HepG2 (cell line): ENCODE data around the gene ADPRM. TPM values are rescaled to one million over a fixed set of nuclear protein-coding genes. Genes with fewer than 3 reads are reported as not detected.

Experiments
- ARNT2 ChIP-seq: sonication (generic); formaldehyde crosslinking; IDR thresholded peaks from 2 replicates; pipeline ENCODE4 v1.8.0; 2022; ENCODE audit warnings: mild to moderate bottlenecking, low read depth, missing genetic modification reagents, moderate library complexity
- BATF2 ChIP-seq: sonication (generic); formaldehyde crosslinking; IDR thresholded peaks from 2 replicates; pipeline ENCODE4 v1.8.0; 2022; ENCODE audit warnings: mild to moderate bottlenecking, missing genetic modification reagents, moderate library complexity
- CBFB ChIP-seq: sonication (generic); formaldehyde crosslinking; IDR thresholded peaks from 2 replicates; pipeline ENCODE4 v1.4.0; 2020; ENCODE audit warnings: missing genetic modification reagents
- CEBPG ChIP-seq: IDR thresholded peaks from 2 replicates; pipeline ENCODE4 v1.6.1; 2016
- FOXO1 ChIP-seq: sonication (generic); formaldehyde crosslinking; IDR thresholded peaks from 2 replicates; pipeline ENCODE4 v1.4.0; 2020; ENCODE audit warnings: missing genetic modification reagents
- GABPB1 ChIP-seq: IDR thresholded peaks from 2 replicates; pipeline ENCODE4 v1.6.1; 2016; ENCODE audit warnings: mild to moderate bottlenecking, missing genetic modification reagents, moderate library complexity, missing compliant biosample characterization
- HNRNPK ChIP-seq: fragments of 200-400 bp; formaldehyde crosslinking; IDR thresholded peaks from 2 replicates; pipeline ENCODE4 v1.6.1; 2018; ENCODE audit warnings: low read length, low read depth, moderate library complexity, mild to moderate bottlenecking; ENCODE audit not compliant: poor library complexity, severe bottlenecking
- MZF1 ChIP-seq: sonication (generic); formaldehyde crosslinking; IDR thresholded peaks from 2 replicates; pipeline ENCODE4 v1.8.1; 2023; ENCODE audit warnings: mild to moderate bottlenecking, missing genetic modification reagents, borderline replicate concordance
- NFYB ChIP-seq: sonication (generic); formaldehyde crosslinking; IDR thresholded peaks from 2 replicates; pipeline ENCODE4 v1.4.0; 2020; ENCODE audit warnings: missing genetic modification reagents
- PHF21A ChIP-seq: sonication (generic); formaldehyde crosslinking; IDR thresholded peaks from 2 replicates; pipeline ENCODE4 v1.5.0; 2020; ENCODE audit warnings: mild to moderate bottlenecking, missing genetic modification reagents
- PITX1 ChIP-seq: sonication (generic); formaldehyde crosslinking; IDR thresholded peaks from 2 replicates; pipeline ENCODE4 v1.5.1; 2020; ENCODE audit warnings: mild to moderate bottlenecking, missing genetic modification reagents
- PRPF4 ChIP-seq: fragments of 200-400 bp; formaldehyde crosslinking; IDR thresholded peaks from 2 replicates; pipeline ENCODE4 v1.6.1; 2016; ENCODE audit warnings: low read length, low read depth; ENCODE audit not compliant: poor library complexity, severe bottlenecking
- RBFOX2 ChIP-seq: fragments of 200-400 bp; formaldehyde crosslinking; IDR thresholded peaks from 2 replicates; pipeline ENCODE4 v1.6.1; 2017; ENCODE audit warnings: low read depth, mild to moderate bottlenecking, low read length
- SALL1 ChIP-seq: sonication (generic); formaldehyde crosslinking; IDR thresholded peaks from 2 replicates; pipeline ENCODE4 v1.8.0; 2022; ENCODE audit warnings: mild to moderate bottlenecking, missing genetic modification reagents
- TARDBP ChIP-seq: sonication (generic); formaldehyde crosslinking; IDR thresholded peaks from 2 replicates; pipeline ENCODE4 v1.8.0; 2022; ENCODE audit warnings: mild to moderate bottlenecking, missing genetic modification reagents
- TP53 ChIP-seq: sonication (generic); formaldehyde crosslinking; conservative IDR thresholded peaks from 2 replicates; pipeline ENCODE4 v1.4.0; 2020; ENCODE audit warnings: missing genetic modification reagents
- TRIM24 ChIP-seq: sonication (generic); formaldehyde crosslinking; IDR thresholded peaks from 2 replicates; pipeline ENCODE4 v1.8.0; 2022; ENCODE audit warnings: mild to moderate bottlenecking, missing genetic modification reagents
- ZBTB21 ChIP-seq: sonication (generic); formaldehyde crosslinking; IDR thresholded peaks from 2 replicates; pipeline ENCODE4 v1.4.0; 2020; ENCODE audit warnings: missing genetic modification reagents
- ZNF234 ChIP-seq: sonication (generic); formaldehyde crosslinking; conservative IDR thresholded peaks from 2 replicates; pipeline ENCODE4 v1.5.1; 2020; ENCODE audit warnings: mild to moderate bottlenecking, missing genetic modification reagents
- ZNF331 ChIP-seq: sonication (generic); formaldehyde crosslinking; IDR thresholded peaks from 2 replicates; pipeline ENCODE4 v1.4.0; 2020; ENCODE audit warnings: missing genetic modification reagents
- ZNF335 ChIP-seq: sonication (generic); formaldehyde crosslinking; IDR thresholded peaks from 2 replicates; pipeline ENCODE4 v1.4.0; 2020; ENCODE audit warnings: missing genetic modification reagents
- ZNF484 ChIP-seq: sonication (generic); formaldehyde crosslinking; IDR thresholded peaks from 2 replicates; pipeline ENCODE4 v1.5.1; 2020; ENCODE audit warnings: mild to moderate bottlenecking, low read depth, missing genetic modification reagents, borderline replicate concordance
- ZNF562 ChIP-seq: sonication (generic); formaldehyde crosslinking; IDR thresholded peaks from 2 replicates; pipeline ENCODE4 v1.8.0; 2022; ENCODE audit warnings: missing genetic modification reagents, borderline replicate concordance
- ZNF670 ChIP-seq: sonication (generic); formaldehyde crosslinking; IDR thresholded peaks from 2 replicates; pipeline ENCODE4 v1.8.0; 2022; ENCODE audit warnings: mild to moderate bottlenecking, missing genetic modification reagents, borderline replicate concordance
- ZNF747 ChIP-seq: sonication (generic); formaldehyde crosslinking; IDR thresholded peaks from 2 replicates; pipeline ENCODE4 v1.8.1; 2023; ENCODE audit warnings: missing genetic modification reagents, mild to moderate bottlenecking, borderline replicate concordance
- ZNF781 ChIP-seq: sonication (generic); formaldehyde crosslinking; IDR thresholded peaks from 2 replicates; pipeline ENCODE4 v1.5.1; 2020; ENCODE audit warnings: borderline replicate concordance, mild to moderate bottlenecking, missing genetic modification reagents; ENCODE audit errors: not compliant biosample characterization
- ZNF839 ChIP-seq: sonication (generic); formaldehyde crosslinking; IDR thresholded peaks from 2 replicates; pipeline ENCODE4 v1.4.0; 2020; ENCODE audit warnings: missing genetic modification reagents, mild to moderate bottlenecking, borderline replicate concordance
- polyA plus RNA-seq, 8 experiments: library from polyadenylated mRNA; depleted of rRNA in 3 of 8; stranded (reverse) in 7 of 8; unstranded in 1 of 8; fragments of >200 nt; fragmentation: Illumina TruSeq in 4 of 8; extraction: Trizol in 4 of 8; gene quantifications; 2 replicates each; pipeline versions ENCODE4 v1.2.1 to v1.2.3, GENCODE V29; 2011 to 2016; ENCODE audit warnings: low read depth in 4 of 8, missing spikeins in 1 of 8, mixed read lengths in 1 of 8; ENCODE audit not compliant: insufficient read depth in 1 of 8
- total RNA-seq, 5 experiments: library from RNA; depleted of rRNA; stranded (reverse); fragments of >200 nt; fragmentation: Illumina TruSeq; extraction: Trizol; gene quantifications; 2 replicates each; pipeline ENCODE4 v1.2.3, GENCODE V29; 2016; ENCODE audit warnings: low read depth in 1 of 5
- TF ChIP-seq, protein P1 (sequence below): sonication (generic); formaldehyde crosslinking; IDR thresholded peaks from 2 replicates; pipeline ENCODE4 v1.5.0; 2020; ENCODE audit warnings: missing genetic modification reagents
- TF ChIP-seq, protein P2 (sequence below): sonication (generic); formaldehyde crosslinking; conservative IDR thresholded peaks from 2 replicates; pipeline ENCODE4 v1.8.0; 2022; ENCODE audit warnings: missing genetic modification reagents
- TF ChIP-seq, protein P3 (sequence below): IDR thresholded peaks from 2 replicates; pipeline ENCODE4 v1.6.1; 2018; ENCODE audit warnings: missing genetic modification reagents

The ADPRM gene
- total and polyA plus RNA-seq, 2 of the 13 experiments (the other 11 are each of a cell fraction or from before 2014, with no cell fraction given), result 5.6 to 10.8 TPM

- peak; percentile 58 for TF ChIP-seq PHF21A
- no peak for TF ChIP-seq MZF1
- TF ChIP-seq GABPB1 (CRISPR knock-in tag), result no peak
- peak; percentile 78 for TF ChIP-seq SALL1 (CRISPR knock-in tag)
- no peak for TF ChIP-seq ZNF670 (CRISPR knock-in tag)
- TF ChIP-seq, protein P1, sequence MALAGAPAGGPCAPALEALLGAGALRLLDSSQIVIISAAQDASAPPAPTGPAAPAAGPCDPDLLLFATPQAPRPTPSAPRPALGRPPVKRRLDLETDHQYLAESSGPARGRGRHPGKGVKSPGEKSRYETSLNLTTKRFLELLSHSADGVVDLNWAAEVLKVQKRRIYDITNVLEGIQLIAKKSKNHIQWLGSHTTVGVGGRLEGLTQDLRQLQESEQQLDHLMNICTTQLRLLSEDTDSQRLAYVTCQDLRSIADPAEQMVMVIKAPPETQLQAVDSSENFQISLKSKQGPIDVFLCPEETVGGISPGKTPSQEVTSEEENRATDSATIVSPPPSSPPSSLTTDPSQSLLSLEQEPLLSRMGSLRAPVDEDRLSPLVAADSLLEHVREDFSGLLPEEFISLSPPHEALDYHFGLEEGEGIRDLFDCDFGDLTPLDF (CRISPR knock-in tag), result no peak
- TF ChIP-seq, protein P2, sequence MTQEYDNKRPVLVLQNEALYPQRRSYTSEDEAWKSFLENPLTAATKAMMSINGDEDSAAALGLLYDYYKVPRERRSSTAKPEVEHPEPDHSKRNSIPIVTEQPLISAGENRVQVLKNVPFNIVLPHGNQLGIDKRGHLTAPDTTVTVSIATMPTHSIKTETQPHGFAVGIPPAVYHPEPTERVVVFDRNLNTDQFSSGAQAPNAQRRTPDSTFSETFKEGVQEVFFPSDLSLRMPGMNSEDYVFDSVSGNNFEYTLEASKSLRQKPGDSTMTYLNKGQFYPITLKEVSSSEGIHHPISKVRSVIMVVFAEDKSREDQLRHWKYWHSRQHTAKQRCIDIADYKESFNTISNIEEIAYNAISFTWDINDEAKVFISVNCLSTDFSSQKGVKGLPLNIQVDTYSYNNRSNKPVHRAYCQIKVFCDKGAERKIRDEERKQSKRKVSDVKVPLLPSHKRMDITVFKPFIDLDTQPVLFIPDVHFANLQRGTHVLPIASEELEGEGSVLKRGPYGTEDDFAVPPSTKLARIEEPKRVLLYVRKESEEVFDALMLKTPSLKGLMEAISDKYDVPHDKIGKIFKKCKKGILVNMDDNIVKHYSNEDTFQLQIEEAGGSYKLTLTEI, result no peak
- no peak for TF ChIP-seq TP53 (CRISPR knock-in tag)
- TF ChIP-seq BATF2 (CRISPR knock-in tag), result no peak
- no peak for TF ChIP-seq ZNF781 (CRISPR knock-in tag)
- no peak for TF ChIP-seq ZBTB21 (CRISPR knock-in tag)
- TF ChIP-seq ZNF562 (CRISPR knock-in tag), result no peak
- no peak for TF ChIP-seq PRPF4
- no peak for TF ChIP-seq ZNF484 (CRISPR knock-in tag)
- no peak for TF ChIP-seq ZNF747 (CRISPR knock-in tag)
- TF ChIP-seq ZNF335 (CRISPR knock-in tag), result no peak
- no peak for TF ChIP-seq CEBPG
- TF ChIP-seq ARNT2 (CRISPR knock-in tag), result no peak
- TF ChIP-seq, protein P3, sequence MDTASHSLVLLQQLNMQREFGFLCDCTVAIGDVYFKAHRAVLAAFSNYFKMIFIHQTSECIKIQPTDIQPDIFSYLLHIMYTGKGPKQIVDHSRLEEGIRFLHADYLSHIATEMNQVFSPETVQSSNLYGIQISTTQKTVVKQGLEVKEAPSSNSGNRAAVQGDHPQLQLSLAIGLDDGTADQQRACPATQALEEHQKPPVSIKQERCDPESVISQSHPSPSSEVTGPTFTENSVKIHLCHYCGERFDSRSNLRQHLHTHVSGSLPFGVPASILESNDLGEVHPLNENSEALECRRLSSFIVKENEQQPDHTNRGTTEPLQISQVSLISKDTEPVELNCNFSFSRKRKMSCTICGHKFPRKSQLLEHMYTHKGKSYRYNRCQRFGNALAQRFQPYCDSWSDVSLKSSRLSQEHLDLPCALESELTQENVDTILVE (CRISPR knock-in tag), result no peak
- TF ChIP-seq NFYB (CRISPR knock-in tag), result no peak
- TF ChIP-seq FOXO1 (CRISPR knock-in tag), result peak; percentile 77
- TF ChIP-seq ZNF839 (CRISPR knock-in tag), result no peak
- no peak for TF ChIP-seq HNRNPK
- no peak for TF ChIP-seq RBFOX2
- no peak for TF ChIP-seq TRIM24 (CRISPR knock-in tag)
- peak; percentile 66; the same call in 1 of the 2 replicates for TF ChIP-seq TARDBP (CRISPR knock-in tag)
- TF ChIP-seq CBFB (CRISPR knock-in tag), result no peak
- peak; percentile 66 for TF ChIP-seq PITX1 (CRISPR knock-in tag)
- TF ChIP-seq ZNF331 (CRISPR knock-in tag), result peak; percentile 21; the same call in 1 of the 2 replicates
- no peak for TF ChIP-seq ZNF234
Measured at GRCh38 chr17:10725262-10725661, 27.9 kb downstream of the ADPRM start (continued).
